Sigmoid colon (tissue), 7 donors: ENCODE data around the gene KNDC1. TPM values are rescaled to one million over a fixed set of nuclear protein-coding genes. Genes with fewer than 3 reads are reported as not detected.

Source experiments
- DNase-seq: peaks from one replicate; pipeline ENCODE4 v3.0.0-alpha.2; 2019
- H3K27ac ChIP-seq, 4 donors: fragments of 200-600 bp; sonication (generic); one replicate each; pipeline ENCODE4 v1.5.1; 2016 to 2019; ENCODE audit warnings: mild to moderate bottlenecking in 1 of 4
- H3K27me3 ChIP-seq, 3 donors: fragments of 200-600 bp; sonication (generic); one replicate each; pipeline ENCODE4 v1.5.1; 2019; ENCODE audit warnings: mild to moderate bottlenecking in 1 of 3
- H3K36me3 ChIP-seq, 4 donors: fragments of 200-600 bp; sonication (generic); one replicate each; pipeline ENCODE4 v1.5.1; 2016 to 2019
- H3K4me1 ChIP-seq, 4 donors: fragments of 200-600 bp; sonication (generic); one replicate each; pipeline ENCODE4 v1.5.1; 2017 to 2019
- H3K4me3 ChIP-seq, 4 donors: fragments of 200-600 bp; sonication (generic); one replicate each; pipeline ENCODE4 v1.5.1; 2017 to 2019; ENCODE audit warnings: mild to moderate bottlenecking in 2 of 4, moderate library complexity in 1 of 4
- H3K9me3 ChIP-seq, 4 donors: fragments of 200-600 bp in 3 of 4; sonication (generic) in 3 of 4; one replicate each; pipeline versions ENCODE4 v1.5.1 to v1.6.1; 2013 to 2019
- EP300 ChIP-seq, 4 donors: sonication (generic); formaldehyde crosslinking; IDR thresholded peaks; one replicate each; pipeline ENCODE4 v1.6.1; 2017; ENCODE audit warnings: antibody characterized with exemption in 4 of 4
- POLR2A ChIP-seq, 2 donors: fragments of 450-650 bp; IDR thresholded peaks; one replicate each; pipeline ENCODE4 v1.6.1; 2016; ENCODE audit warnings: antibody characterized with exemption in 2 of 2, mild to moderate bottlenecking in 2 of 2, moderate library complexity in 2 of 2
- POLR2AphosphoS5 ChIP-seq, 4 donors: sonication (generic); formaldehyde crosslinking; IDR thresholded peaks; one replicate each; pipeline ENCODE4 v1.6.1; 2017; ENCODE audit warnings: antibody characterized with exemption in 4 of 4
- WGBS, 2 donors: extraction: QIAGEN DNeasy Blood & Tissue Kit; methylation state at CpG; one replicate each; pipeline ENCODE4 v1.1.7; 2013; 5-methylcytosine and 5-hydroxymethylcytosine counted together
- intact Hi-C: fragments of 100-400 bp; cut with DNase I; formaldehyde crosslinking; loops from one replicate; pipeline ENCODE4 v1.15.1; 2023
- polyA plus RNA-seq, 3 donors: library from polyadenylated mRNA; stranded (reverse); fragments of 200-250 nt; gene quantifications; one replicate each; pipeline ENCODE4 v1.2.3, GENCODE V29; 2013
- total RNA-seq, 4 donors: library from RNA; depleted of rRNA; stranded (reverse); fragments of >200 nt; gene quantifications; one replicate each; pipeline ENCODE4 v1.1.0, GENCODE V29; 2016
- TF ChIP-seq, protein P1 (sequence below), 4 experiments: fragments of 450-650 bp in 3 of 4; fragments of 200-600 bp in 1 of 4; IDR thresholded peaks; one replicate each; pipeline ENCODE4 v1.5.1; 2016 to 2019; ENCODE audit warnings: antibody characterized with exemption in 4 of 4, mild to moderate bottlenecking in 3 of 4, moderate library complexity in 2 of 4
- donor health status: healthy with polysubstance abuse.
- donor health status: Bipolar disorder and iron deficiency.
- donor health status: healthy.

KNDC1 gene
- total and polyA plus RNA-seq, 7 donors, result under 0.01 to 1.9 (median 0.26) TPM; not detected in 1

DNA sequence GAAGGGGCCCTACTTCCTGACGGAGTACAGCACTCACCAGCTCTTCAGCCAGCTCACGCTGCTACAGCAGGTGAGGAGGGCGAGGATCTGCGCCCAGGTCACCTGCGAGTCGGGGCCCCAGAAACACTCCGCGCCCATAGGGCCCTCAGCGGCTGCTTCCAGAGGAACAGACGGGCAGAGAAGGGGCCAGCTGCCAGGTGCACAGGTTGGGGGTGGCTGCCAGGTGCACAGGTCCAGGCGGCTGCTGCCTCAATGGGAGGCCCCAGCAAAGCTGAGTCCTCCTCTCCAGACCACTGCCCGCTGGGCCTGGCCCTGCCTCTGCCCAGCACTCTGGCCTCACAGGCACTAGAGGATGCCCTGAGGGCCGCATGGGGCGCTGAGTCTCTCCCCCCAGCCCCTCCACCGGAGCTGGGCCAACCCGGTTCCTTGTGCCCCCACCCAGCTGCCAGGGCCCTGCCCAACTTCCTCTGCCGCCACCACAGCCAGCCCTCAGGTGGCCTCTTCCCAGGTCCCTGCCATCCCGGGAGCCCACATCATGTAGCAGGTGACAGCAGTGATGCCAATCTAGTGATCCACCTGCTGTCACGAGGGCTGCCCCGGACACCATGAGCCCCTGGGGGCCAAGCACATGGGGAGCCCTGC is 53.0 kb downstream of the KNDC1 start:
- TF ChIP-seq POLR2AphosphoS5 (IDR thresholded peaks at IDR 0.05), result no peak
- TF ChIP-seq, protein P1, sequence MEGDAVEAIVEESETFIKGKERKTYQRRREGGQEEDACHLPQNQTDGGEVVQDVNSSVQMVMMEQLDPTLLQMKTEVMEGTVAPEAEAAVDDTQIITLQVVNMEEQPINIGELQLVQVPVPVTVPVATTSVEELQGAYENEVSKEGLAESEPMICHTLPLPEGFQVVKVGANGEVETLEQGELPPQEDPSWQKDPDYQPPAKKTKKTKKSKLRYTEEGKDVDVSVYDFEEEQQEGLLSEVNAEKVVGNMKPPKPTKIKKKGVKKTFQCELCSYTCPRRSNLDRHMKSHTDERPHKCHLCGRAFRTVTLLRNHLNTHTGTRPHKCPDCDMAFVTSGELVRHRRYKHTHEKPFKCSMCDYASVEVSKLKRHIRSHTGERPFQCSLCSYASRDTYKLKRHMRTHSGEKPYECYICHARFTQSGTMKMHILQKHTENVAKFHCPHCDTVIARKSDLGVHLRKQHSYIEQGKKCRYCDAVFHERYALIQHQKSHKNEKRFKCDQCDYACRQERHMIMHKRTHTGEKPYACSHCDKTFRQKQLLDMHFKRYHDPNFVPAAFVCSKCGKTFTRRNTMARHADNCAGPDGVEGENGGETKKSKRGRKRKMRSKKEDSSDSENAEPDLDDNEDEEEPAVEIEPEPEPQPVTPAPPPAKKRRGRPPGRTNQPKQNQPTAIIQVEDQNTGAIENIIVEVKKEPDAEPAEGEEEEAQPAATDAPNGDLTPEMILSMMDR (IDR thresholded peaks at IDR 0.05), result no peak
- Histone ChIP-seq H3K9me3 (no peaks in the 10 kb centered on the region), H3K4me3 (no peak overlapping the region), H3K4me1 (no peaks in the 10 kb centered on the region), H3K27ac (no peak overlapping the region), H3K27me3 (peaks cover 0 to 18% (median 0%) of the 10 kb centered on the region in 3 donors), H3K36me3 (no peaks in the 10 kb centered on the region)
- DNase-seq, result no peak
- WGBS, 2 donors, result 80 to 88% methylated on average over 20 of the region's 20 CpGs
- intact Hi-C loops, result no loop called here

DNA sequence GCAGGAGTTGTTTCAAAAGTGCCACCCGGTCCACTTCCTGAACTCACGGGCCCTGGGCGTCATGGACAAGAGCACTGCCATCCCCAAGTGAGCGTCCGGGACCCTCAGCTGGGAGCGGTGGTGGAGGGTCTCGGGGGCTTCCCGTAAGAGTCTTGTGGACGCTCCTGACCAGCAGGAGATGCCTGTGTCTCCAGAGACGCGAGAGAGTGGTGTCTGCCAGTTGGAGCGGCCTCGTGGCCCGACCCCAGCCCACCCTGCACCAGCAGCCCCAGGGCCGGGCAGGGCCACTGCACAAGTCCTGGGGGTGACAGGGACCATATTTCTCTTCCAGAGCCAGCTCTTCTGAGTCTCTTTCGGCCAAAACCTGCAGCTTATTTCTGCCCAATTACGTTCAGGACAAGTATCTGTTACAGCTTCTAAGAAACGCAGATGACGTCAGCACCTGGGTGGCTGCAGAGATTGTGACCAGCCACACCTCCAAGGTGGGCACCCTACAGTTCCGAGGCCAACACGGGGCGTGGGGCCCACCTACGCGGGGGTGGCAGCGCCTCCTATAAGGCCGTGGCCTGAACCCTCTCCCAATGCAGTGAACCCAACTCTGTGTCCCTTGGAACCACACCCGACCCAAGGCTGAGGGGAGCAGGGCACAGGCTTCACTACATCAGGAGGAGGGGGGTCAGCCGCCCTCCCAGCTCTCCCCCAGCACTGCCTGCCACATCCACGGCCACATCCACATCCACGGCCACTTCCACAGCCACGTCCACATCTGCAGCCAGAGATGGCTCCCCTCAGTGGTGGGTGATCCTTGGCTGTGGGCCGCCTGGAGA is 53.8 kb downstream of the KNDC1 start:
- Histone ChIP-seq H3K9me3 (no peaks in the 10 kb centered on the region), H3K4me3 (no peak overlapping the region), H3K27ac (no peak overlapping the region), H3K4me1 (no peaks in the 10 kb centered on the region), H3K36me3 (no peaks in the 10 kb centered on the region), H3K27me3 (peaks cover 0 to 20% (median 0%) of the 10 kb centered on the region in 3 donors)
- WGBS, 2 donors, result 77 to 89% methylated on average over 32 of the region's 32 CpGs
- no peak for DNase-seq
- intact Hi-C loops, result no loop called here
- TF ChIP-seq POLR2A (IDR thresholded peaks at IDR 0.05), result no peak
- no peak for TF ChIP-seq POLR2AphosphoS5 (IDR thresholded peaks at IDR 0.05)
- TF ChIP-seq, protein P1 (IDR thresholded peaks at IDR 0.05), result no peak
- no peak for TF ChIP-seq EP300 (IDR thresholded peaks at IDR 0.05)

DNA sequence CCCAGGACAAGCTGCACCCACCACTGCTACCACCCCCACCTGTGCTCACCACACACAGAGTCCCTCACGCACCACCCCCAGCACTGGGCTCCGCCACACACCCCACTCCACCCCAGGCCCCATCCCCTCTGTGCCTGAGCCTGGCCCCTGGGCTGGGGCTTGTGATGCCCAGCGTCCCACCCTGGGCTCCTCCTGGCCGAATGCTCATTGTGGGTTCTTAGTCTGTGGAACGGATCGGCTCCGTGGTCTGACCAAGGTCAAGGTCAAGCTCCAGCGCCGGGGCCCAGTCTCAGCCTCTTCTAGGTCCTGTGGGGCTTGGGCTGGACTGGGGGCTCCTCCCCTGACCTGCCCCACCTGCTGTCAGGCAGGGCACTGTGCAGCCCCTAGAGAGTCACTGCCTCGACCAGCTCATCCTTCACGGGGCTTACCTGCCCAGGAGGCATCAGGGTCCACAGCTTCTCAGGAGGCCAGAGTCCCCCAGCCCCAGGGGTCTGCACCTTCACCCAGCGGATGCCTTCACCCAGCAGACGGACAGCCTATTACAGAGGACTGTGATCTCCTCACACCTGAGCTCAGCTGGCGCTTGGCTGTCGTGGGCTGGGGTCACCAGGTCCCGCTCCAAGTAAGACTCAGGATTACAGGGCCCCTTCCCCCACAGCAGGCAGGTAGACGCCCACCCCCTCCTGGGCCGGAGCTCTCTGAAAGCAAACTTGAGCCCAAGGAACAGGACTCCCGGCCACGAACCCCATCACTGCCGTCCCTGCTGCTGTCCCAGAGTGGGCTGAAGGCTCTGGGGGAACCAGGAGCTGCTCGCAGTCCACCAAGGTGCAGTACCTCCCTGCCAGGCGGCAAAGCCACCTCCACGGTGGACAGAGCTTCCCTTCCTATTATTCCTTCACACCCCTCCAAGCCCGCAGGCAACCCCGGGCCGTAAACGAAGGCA is 54.7 kb downstream of the KNDC1 start:
- Histone ChIP-seq H3K27me3 (peaks cover 1 to 29% (median 8%) of the 10 kb centered on the region in 3 donors), H3K36me3 (no peaks in the 10 kb centered on the region), H3K4me3 (no peak overlapping the region), H3K27ac (no peak overlapping the region), H3K4me1 (no peaks in the 10 kb centered on the region), H3K9me3 (no peaks in the 10 kb centered on the region)
- WGBS, 2 donors, result 79 to 84% methylated on average over 28 of the region's 28 CpGs
- intact Hi-C loops, result no loop called here
- no peak for DNase-seq
- no peak for TF ChIP-seq POLR2AphosphoS5 (IDR thresholded peaks at IDR 0.05)
- TF ChIP-seq, protein P1 (IDR thresholded peaks at IDR 0.05), result no peak
- no peak for TF ChIP-seq EP300 (IDR thresholded peaks at IDR 0.05)
- no peak for TF ChIP-seq POLR2A (IDR thresholded peaks at IDR 0.05)

DNA sequence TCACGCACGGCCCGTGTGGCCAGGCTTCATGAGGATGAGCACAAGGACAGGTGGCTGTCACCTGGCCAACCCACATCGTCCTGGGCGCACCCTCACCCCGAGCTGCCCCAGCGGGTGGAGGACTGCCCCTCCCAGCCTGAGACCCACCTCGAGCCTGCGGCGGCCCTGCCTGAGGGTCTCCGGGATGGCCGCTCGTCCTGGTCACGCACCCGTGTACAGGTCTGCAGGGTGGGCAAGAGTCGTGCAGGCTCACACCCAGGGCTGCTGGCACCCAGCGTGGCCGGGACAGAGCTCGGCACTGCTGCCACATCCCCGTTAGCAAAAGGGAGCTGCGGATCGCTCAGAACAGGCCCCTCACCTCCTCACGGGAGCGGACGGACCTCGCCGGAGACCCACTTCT is 55.6 kb downstream of the KNDC1 start:
- TF ChIP-seq POLR2AphosphoS5 (IDR thresholded peaks at IDR 0.05) (no peak), POLR2A (IDR thresholded peaks at IDR 0.05) (no peak), EP300 (IDR thresholded peaks at IDR 0.05) (no peak)
- TF ChIP-seq, protein P1 (IDR thresholded peaks at IDR 0.05), result no peak
- Histone ChIP-seq H3K4me3 (no peak overlapping the region), H3K9me3 (no peaks in the 10 kb centered on the region), H3K27ac (no peak overlapping the region), H3K27me3 (peaks cover 4 to 32% (median 11%) of the 10 kb centered on the region in 3 donors), H3K4me1 (no peaks in the 10 kb centered on the region), H3K36me3 (no peaks in the 10 kb centered on the region)
- intact Hi-C loops, result no loop called here
- 92 to 94% methylated on average over 27 of the region's 27 CpGs for WGBS, 2 donors
- DNase-seq, result no peak
